Measurements from ENCODE around the gene ZBTB8A. TPM values are rescaled to one million over a fixed set of nuclear protein-coding genes. Genes with fewer than 3 reads are reported as not detected.

Gene ZBTB8A
- total and polyA plus RNA-seq, 4 donors, result 0.93 to 3.3 (median 1.3) TPM

GRCh38 chr1:32536764-32537163 is 2.5 kb upstream of the ZBTB8A start:
- no peak overlapping the region for H3K9ac ChIP-seq (ENCODE audit: low read depth in 1 of 2, low read length in 2 of 2)
- TF ChIP-seq HNF4G (IDR thresholded peaks at IDR 0.05), result no peak
- no peak for TF ChIP-seq TAF1 (conservative IDR thresholded peaks at IDR 0.05)
- no peak for TF ChIP-seq SP1 (IDR thresholded peaks at IDR 0.05)
- TF ChIP-seq RXRA (IDR thresholded peaks at IDR 0.05), result no peak
- no peak for TF ChIP-seq EGR1 (IDR thresholded peaks at IDR 0.05; ENCODE audit: low read depth in 2 of 2)
- TF ChIP-seq RAD21 (IDR thresholded peaks at IDR 0.05), result no peak
- TF ChIP-seq ZBTB33 (IDR thresholded peaks at IDR 0.05), result no peak
- no peak for TF ChIP-seq HNF4A (conservative IDR thresholded peaks at IDR 0.05)
- TF ChIP-seq FOXA2 (IDR thresholded peaks at IDR 0.05), result no peak
- TF ChIP-seq REST (IDR thresholded peaks at IDR 0.05), result no peak
- no peak for TF ChIP-seq GABPA (IDR thresholded peaks at IDR 0.05 in 1 of 2, conservative IDR thresholded peaks at IDR 0.05 in 1 of 2)
- no peak for TF ChIP-seq NR2F2 (IDR thresholded peaks at IDR 0.05)
- TF ChIP-seq JUND (IDR thresholded peaks at IDR 0.05), result no peak
- no peak for TF ChIP-seq YY1 (IDR thresholded peaks at IDR 0.05)
- TF ChIP-seq CTCF (IDR thresholded peaks at IDR 0.05; ENCODE audit: low read depth, low read length, missing input control), result no peak
- TF ChIP-seq ATF3 (IDR thresholded peaks at IDR 0.05), result no peak
- no peak for TF ChIP-seq FOXA1 (IDR thresholded peaks at IDR 0.05)
- no peak for TF ChIP-seq MAX (IDR thresholded peaks at IDR 0.05)
- H3K9me3 ChIP-seq (ENCODE audit: control insufficient read depth in 4 of 4, low read length in 3 of 4), result no peaks in the 10 kb centered on the region
- H3K4me3 ChIP-seq (ENCODE audit: low read depth in 1 of 3, low read length in 3 of 3), result no peak overlapping the region
- no peaks in the 10 kb centered on the region for H3K36me3 ChIP-seq (ENCODE audit: control insufficient read depth in 4 of 4, insufficient read depth in 3 of 4, low read depth in 1 of 4, low read length in 3 of 4)
- no peak for DNase-seq (ENCODE audit: low spot score)
- no peak overlapping the region for H3K27ac ChIP-seq (ENCODE audit: low read depth in 1 of 2, low read length in 2 of 2)
- H3K4me1 ChIP-seq (ENCODE audit: control insufficient read depth in 4 of 4, insufficient read depth in 4 of 4, low read length in 3 of 4), result peaks cover 0 to 17% (median 6%) of the 10 kb centered on the region in 4 donors
- 81% methylated on average over 3 of the region's 3 CpGs for whole genome bisulfite sequencing
- no peaks in the 10 kb centered on the region for H3K27me3 ChIP-seq (ENCODE audit: control insufficient read depth in 4 of 4, insufficient read depth in 4 of 4, low read length in 3 of 4)
